Activated gamma-delta T cell treated with Interleukin-2 at 50 U/mL for 16 hours (primary cell): ENCODE data around the gene TGFBR2.

Experiments used
- DNase-seq: peaks from one replicate; pipeline ENCODE4 v3.0.0-alpha.2; 2020

The TGFBR2 gene

DNA sequence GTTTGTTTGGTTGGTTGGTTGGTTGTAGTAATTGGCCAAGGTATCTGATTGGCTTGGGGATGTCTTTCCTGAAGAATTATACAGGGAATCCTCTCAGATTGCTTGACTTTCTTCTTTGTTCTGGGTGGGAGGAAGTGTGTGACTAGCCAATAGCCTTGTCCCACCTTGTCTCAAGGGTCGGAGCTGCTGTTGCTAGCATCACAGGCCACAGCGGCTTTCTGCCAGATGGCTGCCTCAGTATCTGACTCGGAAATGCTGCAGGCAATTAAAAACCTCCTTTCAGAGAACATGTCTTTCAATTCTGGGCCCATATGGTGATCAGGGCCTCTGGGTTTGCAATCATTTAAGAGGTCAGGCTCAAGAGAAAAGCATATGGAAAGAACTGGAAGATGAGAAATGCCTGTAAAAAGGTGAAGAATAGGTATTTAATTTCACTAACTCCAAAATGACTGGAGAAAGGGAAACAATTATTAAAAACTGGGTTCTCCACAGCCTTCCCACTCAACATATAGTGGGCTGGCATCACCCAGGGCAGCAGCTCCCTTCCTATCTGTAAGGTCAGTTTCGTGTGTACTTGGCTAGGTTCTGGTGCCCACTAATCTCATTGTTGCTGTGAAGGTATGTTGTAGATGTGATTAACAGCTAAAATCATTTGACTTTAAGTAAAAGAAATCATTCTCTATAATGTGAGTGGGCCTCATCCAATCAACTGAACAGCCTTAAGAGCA lies 32.4 kb downstream of the TGFBR2 start:
- DNase-seq, result no peak

GRCh38 chr3:30639937-30640336 lies 33.5 kb downstream of the TGFBR2 start:
- no peak for DNase-seq

GRCh38 chr3:30640851-30641250 lies 34.5 kb downstream of the TGFBR2 start:
- DNase-seq, result no peak

DNA sequence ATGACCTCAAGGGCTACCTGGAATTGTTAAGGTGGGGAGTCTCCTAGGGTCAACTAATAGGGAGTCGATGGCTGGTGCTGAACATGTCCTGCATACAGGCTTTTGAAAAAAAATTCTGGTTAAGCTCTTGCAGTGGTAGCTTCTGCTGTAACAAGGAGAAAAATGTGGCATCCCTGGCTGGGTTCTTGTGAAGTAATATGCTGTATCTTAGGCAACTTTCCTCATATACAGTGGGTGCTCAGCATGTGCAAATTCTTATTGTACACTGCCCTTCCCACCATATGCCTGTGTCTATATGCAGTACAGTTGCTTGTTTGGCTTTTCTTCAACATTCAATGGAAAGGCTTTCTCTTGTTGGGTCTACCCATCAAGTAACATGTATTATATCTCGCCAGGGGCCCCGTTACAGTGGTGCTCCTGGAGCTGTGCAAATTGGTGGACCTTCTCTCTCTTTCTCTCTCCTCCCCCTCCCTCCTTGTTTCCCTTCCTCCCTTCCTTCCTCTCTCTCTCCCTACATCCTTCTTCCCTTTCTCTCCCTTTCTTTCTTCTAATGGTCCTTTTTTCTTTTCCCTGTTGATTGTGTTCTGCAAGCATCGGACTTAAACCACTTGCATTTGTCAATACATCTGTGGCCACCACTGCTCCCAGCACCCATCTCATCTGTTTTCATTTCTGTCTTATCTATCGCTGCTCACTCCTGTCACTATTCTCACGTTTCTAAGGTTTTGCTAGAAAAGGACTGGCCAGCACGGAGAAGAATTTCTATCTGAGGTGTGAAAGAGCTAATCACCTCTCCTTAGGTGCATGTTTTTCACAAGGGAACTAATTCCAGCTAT lies 35.2 kb downstream of the TGFBR2 start:
- DNase-seq, result no peak

- no peak for DNase-seq
Measured at GRCh38 chr3:30642849-30643361, 36.5 kb downstream of the TGFBR2 start.

DNA sequence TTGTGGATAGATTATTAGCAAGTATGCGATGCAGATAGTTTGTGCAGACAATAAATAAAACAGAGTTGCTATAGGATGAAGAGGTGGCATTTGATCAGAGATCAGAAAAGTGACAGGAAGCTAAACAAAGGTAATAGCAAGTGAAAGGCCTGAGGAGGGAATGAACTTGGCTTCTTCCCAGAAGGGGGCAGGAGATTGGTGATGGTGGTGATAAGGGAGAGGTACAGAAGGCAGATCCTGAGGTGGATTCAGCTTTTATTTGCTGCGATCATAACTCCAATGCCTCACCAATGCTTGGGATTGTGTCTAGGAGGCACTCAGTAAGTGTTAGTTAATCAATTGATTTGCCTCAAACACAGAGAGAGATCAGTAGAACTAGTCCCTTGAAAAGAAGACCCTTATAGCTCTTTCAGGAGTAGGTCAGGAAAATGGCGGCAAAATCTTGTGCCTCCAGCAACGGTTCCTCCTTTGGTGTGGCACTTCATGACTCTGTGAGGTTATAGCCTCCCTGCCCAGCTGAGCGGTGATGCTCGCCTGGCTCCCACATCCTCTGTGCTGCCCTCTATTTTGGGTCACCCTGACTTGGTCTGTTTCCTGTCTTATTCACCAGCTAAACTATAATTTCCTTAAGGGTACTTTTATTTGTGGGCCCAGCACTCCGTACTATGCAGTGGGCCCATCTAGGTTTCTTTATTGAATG lies 37.5 kb downstream of the TGFBR2 start:
- DNase-seq, result peak; percentile 52

- DNase-seq, result peak; percentile 48
Measured at GRCh38 chr3:30644615-30645014, 38.2 kb downstream of the TGFBR2 start.

- no peak for DNase-seq
Measured at GRCh38 chr3:30645077-30645476, 38.7 kb downstream of the TGFBR2 start.

GRCh38 chr3:30646181-30646876 lies 39.9 kb downstream of the TGFBR2 start:
- DNase-seq, result no peak

- no peak for DNase-seq
Measured at GRCh38 chr3:30646961-30647752, 40.8 kb downstream of the TGFBR2 start.

DNA sequence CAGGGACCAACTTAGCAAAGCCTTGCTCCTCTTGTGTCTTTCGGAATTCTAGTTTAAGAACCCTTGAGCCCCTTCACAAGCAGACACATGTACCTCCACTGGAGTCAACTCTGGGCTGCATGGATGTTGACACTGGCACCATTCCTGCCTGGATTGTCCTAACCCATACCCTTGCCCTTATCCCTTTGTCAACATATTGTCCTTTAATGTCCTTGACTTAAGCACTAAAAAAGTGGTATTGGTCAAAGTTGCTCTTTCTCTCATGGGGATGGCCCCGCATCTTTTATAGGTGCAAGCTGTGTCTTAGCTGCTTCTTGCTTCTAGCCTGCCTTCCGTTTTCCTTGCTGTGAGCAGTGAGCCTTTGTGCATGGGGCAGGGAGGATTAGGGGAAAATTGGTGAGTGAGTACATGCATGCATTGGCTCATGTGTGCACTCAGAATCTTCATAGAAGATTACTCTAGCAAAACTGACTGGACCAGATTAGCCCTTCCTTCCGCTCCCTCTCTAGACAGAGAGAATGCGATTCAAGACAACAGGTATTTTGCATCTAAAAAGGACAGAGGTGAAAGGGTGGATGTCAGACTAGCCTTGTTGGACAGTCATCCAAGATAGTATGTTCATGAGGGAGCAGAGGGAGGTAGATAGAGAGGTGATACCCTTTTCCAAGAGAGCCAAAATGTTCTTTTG lies 42.4 kb downstream of the TGFBR2 start:
- no peak for DNase-seq

DNA sequence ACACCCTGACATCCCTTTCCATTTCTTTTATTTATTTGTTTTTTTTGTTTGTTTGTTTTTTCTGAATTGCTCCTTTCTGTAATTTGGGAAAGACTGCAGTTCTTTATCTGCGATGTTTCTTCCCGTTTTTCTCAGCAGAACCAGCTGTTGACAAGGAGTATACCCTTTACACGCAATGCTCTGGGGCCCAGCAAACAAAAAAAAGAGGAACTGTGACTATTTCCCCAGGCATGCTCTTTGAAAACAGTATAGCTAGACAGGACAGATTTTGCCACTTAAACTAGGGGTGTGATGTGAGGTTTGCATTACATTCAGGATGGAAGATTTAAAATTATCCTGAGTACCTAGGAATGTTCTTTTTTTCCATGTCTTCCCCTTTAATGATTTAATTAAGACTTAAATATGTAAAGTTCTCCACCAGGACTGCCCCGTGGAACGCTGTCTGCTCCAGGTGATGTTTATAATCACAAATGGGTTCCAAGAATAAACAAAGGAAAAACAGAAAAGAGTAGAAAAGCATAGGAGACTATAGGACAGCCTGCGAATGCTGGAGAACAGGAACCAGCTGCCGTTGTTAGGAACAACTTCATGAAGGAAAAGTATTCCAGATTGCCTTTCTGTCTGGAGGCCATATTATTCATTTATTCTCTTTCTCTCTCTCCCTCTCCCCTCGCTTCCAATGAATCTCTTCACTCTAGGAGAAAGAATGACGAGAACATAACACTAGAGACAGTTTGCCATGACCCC lies 43.3 kb downstream of the TGFBR2 start:
- no peak for DNase-seq

GRCh38 chr3:30650348-30650995 lies 44.1 kb downstream of the TGFBR2 start:
- DNase-seq, result no peak

- no peak for DNase-seq
Measured at GRCh38 chr3:30654269-30654668, 47.9 kb downstream of the TGFBR2 start.

- DNase-seq, result peak; percentile 21
Measured at GRCh38 chr3:30655187-30655812, 48.9 kb downstream of the TGFBR2 start.

DNA sequence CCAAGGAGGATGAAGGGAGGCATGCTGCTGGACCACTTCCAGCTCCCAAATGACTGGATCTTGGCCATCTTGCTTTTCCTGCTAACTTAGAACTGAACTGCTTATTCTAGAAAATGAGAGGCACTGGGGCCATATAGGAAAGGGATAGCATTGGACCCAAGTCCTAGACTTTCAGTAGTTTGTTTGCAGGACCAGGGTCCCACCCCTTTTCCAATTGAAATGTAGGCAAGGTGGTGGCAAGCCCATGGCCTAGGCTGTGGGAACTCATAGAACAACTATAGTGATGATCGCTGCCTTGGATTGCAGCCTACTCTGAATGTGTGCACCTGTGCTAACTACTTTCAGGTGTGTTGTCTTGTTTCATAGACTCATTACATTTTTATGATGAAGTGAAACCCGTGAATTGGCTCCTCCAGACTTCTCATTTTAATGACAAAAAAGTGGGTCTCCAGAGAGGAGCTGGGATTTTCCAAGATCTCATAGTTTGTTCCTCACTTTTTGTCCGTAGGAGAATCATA lies 50.3 kb downstream of the TGFBR2 start:
- DNase-seq, result no peak

- DNase-seq, result peak; percentile 22
Measured at GRCh38 chr3:30657914-30658313, 51.5 kb downstream of the TGFBR2 start.

- DNase-seq, result peak; percentile 45
Measured at GRCh38 chr3:30658328-30659052, 52.1 kb downstream of the TGFBR2 start.
